Activated B cell treated with CpG ODN at 0.5 μM for 24 hours (primary cell): Measurements from ENCODE around the gene ARHGAP35. TPM values are rescaled to one million over a fixed set of nuclear protein-coding genes. Genes with fewer than 3 reads are reported as not detected.
"Not testable (repeated sequence)": the region's sequence is repeated elsewhere in the genome, so short reads cannot be mapped to it uniquely, and the experiment has no call there.

Source experiments
- ATAC-seq: fragments of 200-7000 bp; cut with Tn5 transposase; one replicate; pipeline ENCODE4 v1.10.0; 2021; ENCODE audit warnings: low read depth, mild to moderate bottlenecking, moderate library complexity
- CTCF ChIA-PET: fragments of 350-600 bp; sonication (Branson Sonifier 250); formaldehyde crosslinking; loops from one replicate; lab custom pipeline; 2021; ENCODE audit warnings: antibody characterized with exemption; lab: Charles Lee
- POLR2A ChIA-PET: fragments of 350-600 bp; sonication (Branson Sonifier 250); formaldehyde crosslinking; loops from one replicate; lab custom pipeline; 2021; ENCODE audit warnings: antibody characterized with exemption; lab: Charles Lee
- DNase-seq: peaks from one replicate; pipeline ENCODE4 v3.0.0; 2022
- H3K27ac Mint-ChIP-seq: one replicate; pipeline ENCODE4 v1.8.0; 2020; ENCODE audit warnings: mixed read lengths
- H3K27me3 Mint-ChIP-seq: one replicate; pipeline ENCODE4 v1.8.0; 2021; ENCODE audit warnings: mixed read lengths
- H3K36me3 Mint-ChIP-seq: one replicate; pipeline ENCODE4 v1.8.0; 2021; ENCODE audit warnings: low read depth, mixed read lengths
- H3K4me1 Mint-ChIP-seq: one replicate; pipeline ENCODE4 v1.8.0; 2021; ENCODE audit warnings: mixed read lengths
- H3K4me3 Mint-ChIP-seq: one replicate; pipeline ENCODE4 v1.8.0; 2020; ENCODE audit warnings: mild to moderate bottlenecking, mixed read lengths
- H3K9me3 Mint-ChIP-seq: one replicate; pipeline ENCODE4 v1.8.0; 2020; ENCODE audit warnings: mixed read lengths
- intact Hi-C: fragments of 100-400 bp; cut with micrococcal nuclease; formaldehyde crosslinking; loops from one replicate; pipeline ENCODE4 v1.15.1; 2024
- total RNA-seq: library from RNA; stranded (reverse); gene quantifications from 2 replicates; pipeline ENCODE4 v1.2.3, GENCODE V29; 2022
- TF ChIP-seq, protein P1 (sequence below): fragments of 200-600 bp; IDR thresholded peaks from one replicate; pipeline ENCODE4 v1.8.0; 2022; ENCODE audit warnings: antibody characterized with exemption, mild to moderate bottlenecking

Gene ARHGAP35
- total RNA-seq, 1 donor from 2014 or later: 25.6 TPM

DNA sequence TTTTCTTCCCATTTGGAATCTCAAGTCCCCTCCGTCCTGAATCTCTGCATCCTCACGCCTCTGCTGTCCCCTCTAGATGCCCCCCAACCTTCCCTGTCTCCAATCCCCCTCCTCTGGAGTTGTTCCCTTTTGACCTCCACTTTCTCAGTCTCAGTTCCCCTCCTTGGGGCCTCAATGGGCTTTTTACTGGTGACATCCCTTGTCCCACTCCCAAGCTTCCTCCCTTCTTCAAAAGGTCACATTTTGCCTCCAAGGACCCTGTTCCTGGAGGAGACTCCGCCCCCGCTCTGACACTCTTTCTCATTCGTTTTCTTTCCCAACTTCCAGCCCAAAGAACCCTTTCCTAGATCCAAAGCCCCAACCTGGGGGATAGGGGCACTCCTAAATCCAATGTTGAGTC, 11.2 kb upstream of the ARHGAP35 start:
- H3K36me3 Mint-ChIP-seq: peaks cover 12% of the 10 kb centered on the region
- intact Hi-C loops: loop anchor here (1.0 to 10.0 kb wide), 5 partner anchors 61 to 987 kb away; partner anchors contain the start of genes CALM3, SLC1A5, SYMPK and TMEM160
- TF ChIP-seq, protein P1, sequence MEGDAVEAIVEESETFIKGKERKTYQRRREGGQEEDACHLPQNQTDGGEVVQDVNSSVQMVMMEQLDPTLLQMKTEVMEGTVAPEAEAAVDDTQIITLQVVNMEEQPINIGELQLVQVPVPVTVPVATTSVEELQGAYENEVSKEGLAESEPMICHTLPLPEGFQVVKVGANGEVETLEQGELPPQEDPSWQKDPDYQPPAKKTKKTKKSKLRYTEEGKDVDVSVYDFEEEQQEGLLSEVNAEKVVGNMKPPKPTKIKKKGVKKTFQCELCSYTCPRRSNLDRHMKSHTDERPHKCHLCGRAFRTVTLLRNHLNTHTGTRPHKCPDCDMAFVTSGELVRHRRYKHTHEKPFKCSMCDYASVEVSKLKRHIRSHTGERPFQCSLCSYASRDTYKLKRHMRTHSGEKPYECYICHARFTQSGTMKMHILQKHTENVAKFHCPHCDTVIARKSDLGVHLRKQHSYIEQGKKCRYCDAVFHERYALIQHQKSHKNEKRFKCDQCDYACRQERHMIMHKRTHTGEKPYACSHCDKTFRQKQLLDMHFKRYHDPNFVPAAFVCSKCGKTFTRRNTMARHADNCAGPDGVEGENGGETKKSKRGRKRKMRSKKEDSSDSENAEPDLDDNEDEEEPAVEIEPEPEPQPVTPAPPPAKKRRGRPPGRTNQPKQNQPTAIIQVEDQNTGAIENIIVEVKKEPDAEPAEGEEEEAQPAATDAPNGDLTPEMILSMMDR: no peak
- H3K27me3 Mint-ChIP-seq: no peaks in the 10 kb centered on the region
- H3K4me1 Mint-ChIP-seq: peaks cover 34% of the 10 kb centered on the region
- no peak for DNase-seq
- peak overlapping the region; percentile 82 for H3K27ac Mint-ChIP-seq
- CTCF ChIA-PET: interaction anchor here (2.2 kb wide), 1 partner anchor 9 kb away, joined by 6 read pairs; no protein-coding TSS in a partner anchor
- POLR2A ChIA-PET: interaction anchor here (0.6 to 1.8 kb wide), 5 partner anchors 11 to 386 kb away, joined by 3 to 10 read pairs (median 6); partner anchors contain the start of genes ARHGAP35 and SLC1A5
- H3K9me3 Mint-ChIP-seq: no peaks in the 10 kb centered on the region
- ATAC-seq: no peak
- peak overlapping the region; percentile 96 for H3K4me3 Mint-ChIP-seq

DNA sequence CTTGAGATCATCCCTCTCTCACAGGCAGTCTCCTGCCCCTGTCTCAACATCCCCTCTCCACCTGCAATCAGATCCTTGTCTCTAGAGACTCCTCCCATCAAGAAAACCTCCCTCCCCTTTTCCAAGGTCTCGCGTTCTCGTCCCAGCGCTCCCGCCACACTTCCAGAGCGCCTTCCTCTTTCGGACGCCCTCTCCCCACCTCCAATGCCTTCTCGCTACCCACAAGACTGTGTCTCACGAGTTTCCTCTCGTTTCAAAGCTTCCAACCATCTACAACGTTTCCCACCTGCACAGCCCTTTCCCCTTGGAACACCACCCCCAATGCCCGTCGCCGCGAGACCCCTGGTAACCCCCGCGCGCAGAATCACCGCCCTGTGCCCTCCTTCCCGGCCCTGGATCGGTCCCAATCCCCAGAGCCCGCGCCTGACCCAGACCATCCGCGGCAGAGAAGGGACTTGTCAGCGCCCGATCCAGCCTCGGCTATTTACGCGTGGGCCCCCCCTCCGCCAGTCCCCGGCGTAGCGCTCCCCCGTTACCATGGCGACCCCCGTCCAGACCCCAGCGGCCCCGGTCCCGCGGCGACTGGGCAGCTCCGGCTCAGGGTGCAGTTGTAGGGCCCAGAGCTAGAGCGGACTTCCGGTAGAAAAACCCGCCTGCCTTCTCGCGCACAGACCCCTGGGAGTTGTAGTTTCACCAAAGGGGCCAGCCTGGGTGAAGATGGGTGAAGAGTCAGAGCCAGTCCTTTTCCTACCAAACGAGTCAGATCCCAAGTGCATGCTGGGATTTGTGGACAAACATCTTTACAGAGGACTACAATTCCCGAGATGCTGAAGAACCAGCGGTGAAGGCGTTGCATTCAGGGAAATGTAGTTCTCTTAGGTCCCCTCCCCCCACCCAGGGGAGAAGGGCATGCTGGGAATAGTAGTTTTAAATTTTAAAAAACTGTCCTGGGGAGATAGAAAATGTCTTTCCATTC, 10.3 kb upstream of the ARHGAP35 start, which contains the start of gene AP2S1:
Gene AP2S1, minus strand, starts transcription at position 619 of the 976 bp plus-strand sequence. Its CDS starts 80 bp downstream, at position 539.
- H3K4me1 Mint-ChIP-seq: peaks cover 37% of the 10 kb centered on the region
- ChIA-PET POLR2A (interaction anchor here (0.6 to 1.8 kb wide), 11 partner anchors 10 to 1735 kb away, joined by 3 to 10 read pairs (median 3); partner anchors contain the start of genes ARHGAP35, PRKD2, SLC1A5 and ZC3H4), CTCF (interaction anchor here (0.6 to 2.2 kb wide), 4 partner anchors 9 to 142 kb away, joined by 3 to 6 read pairs (median 4); no protein-coding TSS in a partner anchor)
- peak within 1 kb of the TSS; percentile 96 for H3K4me3 Mint-ChIP-seq
- no peaks in the 10 kb centered on the region for H3K27me3 Mint-ChIP-seq
- intact Hi-C loops: loop anchor here (1.0 to 2.0 kb wide), 5 partner anchors 10 to 988 kb away; partner anchors contain the start of genes ARHGAP35, CALM3, SLC1A5 and SYMPK
- peaks cover 10% of the 10 kb centered on the region for H3K36me3 Mint-ChIP-seq
- no peaks in the 10 kb centered on the region for H3K9me3 Mint-ChIP-seq
- peak within 1 kb of the TSS; percentile 82 for H3K27ac Mint-ChIP-seq
- ATAC-seq (peak; percentile 91), DNase-seq (peak; percentile 84)
- TF ChIP-seq, protein P1: no peak

DNA sequence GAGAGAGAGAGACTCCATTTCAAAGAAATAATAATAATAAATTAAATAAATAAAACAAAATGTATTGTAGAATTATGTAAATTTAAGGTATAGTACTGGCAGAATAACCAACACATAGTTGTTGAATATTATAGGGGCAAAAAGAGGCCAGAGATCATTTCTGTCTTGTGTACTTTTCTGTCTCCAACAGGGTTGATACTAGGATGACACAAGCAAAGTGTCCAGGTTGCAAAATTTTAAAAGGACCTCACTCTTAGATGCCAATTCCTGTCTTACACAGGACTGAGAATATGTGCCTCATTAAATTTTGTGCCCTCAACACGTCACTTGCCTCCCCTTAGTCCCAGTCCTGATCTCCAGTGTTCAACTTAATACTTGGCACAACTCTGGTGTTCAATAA, 8.0 kb upstream of the ARHGAP35 start:
- Mint-ChIP-seq H3K27me3 (no peaks in the 10 kb centered on the region), H3K27ac (no peak overlapping the region), H3K36me3 (peaks cover 6% of the 10 kb centered on the region), H3K4me3 (no peak overlapping the region), H3K9me3 (no peaks in the 10 kb centered on the region), H3K4me1 (peaks cover 34% of the 10 kb centered on the region)
- ChIA-PET POLR2A (no interaction called here), CTCF (no interaction called here)
- no peak for ATAC-seq
- TF ChIP-seq, protein P1: no peak
- DNase-seq: no peak
- intact Hi-C loops: no loop called here

DNA sequence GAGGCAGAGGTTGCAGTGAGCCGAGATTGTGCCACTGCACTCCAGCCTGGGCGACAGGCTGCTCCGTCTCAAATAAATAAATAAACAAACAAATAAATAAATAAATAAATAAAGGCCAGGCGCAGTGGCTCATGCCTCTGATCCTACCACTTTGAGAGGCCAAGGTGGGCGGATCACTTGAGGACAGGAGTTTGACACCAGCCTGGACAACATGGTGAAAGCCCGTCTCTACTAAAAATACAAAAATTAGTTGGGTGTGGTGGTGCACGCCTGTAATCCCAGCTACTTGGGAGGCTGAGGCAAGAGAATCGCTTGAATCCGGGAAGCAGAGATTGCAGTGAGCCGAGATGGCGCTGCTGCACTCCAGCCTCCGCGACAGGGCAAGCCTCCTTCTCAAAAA, 6.1 kb upstream of the ARHGAP35 start:
- DNase-seq, ATAC-seq, H3K9me3 Mint-ChIP-seq, POLR2A ChIA-PET, H3K4me3 Mint-ChIP-seq, H3K36me3 Mint-ChIP-seq, H3K27me3 Mint-ChIP-seq, H3K27ac Mint-ChIP-seq: not testable (repeated sequence)
- H3K4me1 Mint-ChIP-seq: peaks cover 30% of the 10 kb centered on the region
- intact Hi-C loops: loop anchor here (5.0 kb wide), 1 partner anchor 158 kb away; no protein-coding TSS in a partner anchor
- CTCF ChIA-PET: interaction anchor here (1.2 to 2.6 kb wide), 2 partner anchors 101 to 181 kb away, joined by 3 to 8 read pairs; no protein-coding TSS in a partner anchor
